GM21619 (cell line): ENCODE measurements around the gene CDH8.

Source experiments
- ATAC-seq: cut with Tn5 transposase; IDR thresholded peaks from one replicate; pipeline ENCODE4 v1.9.1; 2021; ENCODE audit not compliant: unreplicated experiment

Gene CDH8

DNA sequence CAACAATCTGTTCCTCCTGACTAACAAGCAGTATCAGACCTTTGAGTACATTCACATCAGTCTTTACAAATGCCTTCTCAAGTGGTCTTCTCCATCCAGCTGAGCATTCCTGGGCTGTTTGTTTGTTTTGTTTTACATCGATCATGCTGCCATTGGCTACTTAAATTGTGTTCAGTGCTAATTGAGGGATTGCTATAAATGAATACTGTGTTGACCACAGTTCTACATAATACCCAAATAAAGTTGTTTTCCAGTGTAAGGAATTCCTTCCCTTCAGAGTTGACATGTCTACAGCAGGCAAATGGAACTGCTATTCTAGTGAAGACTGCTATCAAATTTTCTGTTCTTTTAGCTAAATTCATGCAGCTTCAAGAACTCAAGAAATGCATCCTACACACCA lies 3.2 kb downstream of the CDH8 start:
- no peak for ATAC-seq

DNA sequence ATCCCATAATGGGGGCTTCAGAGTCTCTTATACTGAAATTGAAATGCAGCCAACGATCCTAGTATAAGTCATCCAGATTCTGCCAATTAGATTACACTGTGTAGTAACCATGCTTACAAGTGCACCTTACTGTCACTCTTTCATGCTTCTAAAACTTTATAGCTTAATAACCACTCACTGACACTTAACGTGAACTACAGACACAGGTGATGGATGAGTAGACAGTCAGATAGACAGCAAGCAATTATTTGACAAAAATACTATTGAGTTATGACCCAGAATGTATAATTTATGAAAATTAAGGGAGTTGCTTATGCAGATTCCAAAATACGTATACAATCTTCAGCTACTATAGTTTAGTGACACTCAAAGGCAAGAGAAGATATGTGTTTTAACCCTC lies 6.3 kb downstream of the CDH8 start:
- no peak for ATAC-seq

GRCh38 chr16:62022688-62023087 lies 13.6 kb downstream of the CDH8 start:
- ATAC-seq: no peak

GRCh38 chr16:62021161-62021581 lies 15.1 kb downstream of the CDH8 start:
- no peak for ATAC-seq

DNA sequence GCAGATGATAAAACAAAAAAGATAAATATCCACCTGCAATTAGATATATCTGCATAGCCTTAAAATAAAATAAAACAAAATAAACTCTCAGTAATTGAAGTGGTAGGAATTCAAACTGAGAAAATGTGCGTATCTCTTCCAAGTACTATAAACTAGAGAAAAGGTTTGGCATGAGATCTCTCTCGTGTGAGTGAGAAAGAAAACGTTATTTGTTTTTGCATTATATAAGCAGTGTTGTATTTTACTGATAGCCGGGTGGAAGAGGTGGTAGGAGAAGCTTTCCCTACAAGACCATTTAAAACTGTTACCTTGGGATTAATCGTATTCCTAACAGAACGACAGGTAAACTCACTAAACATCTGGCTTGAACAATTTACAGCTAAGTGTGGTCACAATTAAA lies 15.6 kb downstream of the CDH8 start:
- ATAC-seq: no peak

DNA sequence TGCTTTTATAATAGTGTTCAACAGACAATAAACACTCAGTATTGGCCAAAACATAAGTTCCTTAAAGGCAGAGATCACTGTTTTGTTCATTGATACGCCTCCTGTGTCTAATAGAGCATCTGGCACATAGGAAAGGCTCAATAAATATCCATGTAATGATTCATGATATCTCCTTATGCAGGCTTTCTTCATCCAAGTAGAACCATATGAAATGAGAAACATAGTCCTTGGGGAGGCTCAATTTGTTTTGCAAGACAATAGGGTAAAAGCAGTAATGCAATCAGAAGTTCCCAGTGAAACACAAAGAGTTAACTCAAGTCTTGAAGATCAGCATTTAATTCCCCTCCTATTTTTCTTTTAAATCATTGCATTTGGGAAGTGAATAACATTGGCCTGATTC lies 16.4 kb downstream of the CDH8 start:
- no peak for ATAC-seq

DNA sequence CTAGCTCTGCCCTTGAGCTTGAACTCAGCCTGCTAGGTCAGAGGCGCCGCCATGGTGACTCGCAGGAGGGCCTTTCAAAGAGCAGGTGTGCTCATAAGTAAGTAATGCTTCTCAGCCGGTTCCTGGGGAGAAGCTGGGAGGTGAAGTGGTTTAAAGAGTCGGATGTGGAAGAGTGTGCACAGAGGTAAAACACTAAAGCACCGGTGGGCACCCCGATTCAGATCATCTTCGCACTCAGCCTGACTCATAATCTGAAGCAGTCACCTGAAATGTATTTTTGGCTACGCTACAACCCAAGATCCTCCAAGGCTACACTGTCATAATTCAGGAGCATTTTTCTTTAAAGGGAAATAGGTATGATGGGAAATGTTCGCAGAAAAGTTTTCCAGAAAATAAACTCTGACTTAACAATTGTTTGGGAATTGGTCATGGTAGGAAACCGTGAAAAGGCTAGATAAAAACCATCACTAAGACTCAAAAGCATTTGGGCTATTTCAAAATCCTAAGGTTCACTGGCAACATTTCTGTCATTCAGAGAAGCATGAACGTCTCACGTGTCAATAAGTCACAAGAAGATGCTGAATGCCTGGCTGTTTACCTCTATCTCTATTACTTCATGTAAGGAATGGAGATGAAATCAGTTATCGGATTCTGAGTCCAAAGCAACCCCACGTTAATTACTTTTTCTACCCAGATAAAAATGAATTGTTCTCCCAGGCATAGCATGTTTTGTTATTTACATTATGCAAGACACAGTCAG lies 17.8 kb downstream of the CDH8 start:
- ATAC-seq: no peak

- no peak for ATAC-seq
Measured at GRCh38 chr16:62014319-62014923, 21.8 kb downstream of the CDH8 start.

DNA sequence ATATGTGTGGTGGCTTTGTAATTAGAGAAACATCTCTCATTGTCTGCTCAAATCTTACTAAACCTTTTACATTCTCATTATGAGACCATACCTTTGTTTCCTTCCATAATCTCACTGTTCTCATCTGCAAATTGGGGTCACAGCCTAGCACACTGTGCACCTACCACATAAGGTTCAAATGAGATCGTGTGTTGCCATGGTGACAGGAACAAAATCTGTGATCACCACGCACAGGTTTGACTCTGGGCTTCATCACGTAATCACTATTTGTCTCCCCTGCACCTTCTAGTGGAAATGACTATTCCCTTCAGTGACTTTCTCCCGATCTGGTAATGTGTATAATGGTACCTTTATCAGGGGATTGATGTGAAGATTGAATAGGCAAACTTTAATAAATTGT lies 26.1 kb downstream of the CDH8 start:
- no peak for ATAC-seq

DNA sequence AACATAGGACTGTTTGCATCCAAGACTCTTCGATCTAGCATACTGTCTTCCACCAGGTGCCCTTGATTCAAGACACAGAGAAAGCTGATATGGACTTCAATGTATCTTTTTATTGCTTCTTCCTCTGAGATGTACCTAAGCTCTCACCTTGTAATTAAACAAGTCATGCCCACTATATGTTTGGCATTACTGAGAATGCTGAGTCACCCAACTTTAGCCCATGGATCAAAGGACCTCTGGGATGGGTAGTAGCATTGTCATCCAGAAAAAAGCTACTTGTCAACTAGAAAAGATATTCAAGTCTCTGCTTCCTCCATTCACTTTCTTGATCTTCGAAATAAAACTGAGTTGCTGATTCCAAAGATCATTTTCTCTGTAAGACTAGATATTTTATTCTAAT lies 37.8 kb downstream of the CDH8 start:
- no peak for ATAC-seq

DNA sequence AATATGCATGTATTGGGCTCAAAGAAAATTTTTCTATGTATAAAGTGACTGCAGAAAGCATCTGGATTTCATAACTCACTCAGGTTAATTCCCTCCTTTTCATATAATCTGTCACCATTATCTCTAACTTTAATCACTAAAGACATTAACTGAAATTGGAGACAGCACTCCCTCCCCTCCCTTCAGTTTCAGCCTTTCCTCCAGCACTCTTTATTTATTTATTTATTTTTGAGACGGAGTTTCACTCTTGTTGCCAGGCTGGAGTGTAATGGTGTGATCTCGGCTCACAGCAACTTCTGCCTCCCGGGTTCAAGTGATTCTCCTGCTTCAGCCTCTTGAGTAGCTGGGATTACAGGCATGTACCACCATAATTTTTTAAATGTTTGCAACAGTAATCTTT lies 43.1 kb downstream of the CDH8 start:
- no peak for ATAC-seq

DNA sequence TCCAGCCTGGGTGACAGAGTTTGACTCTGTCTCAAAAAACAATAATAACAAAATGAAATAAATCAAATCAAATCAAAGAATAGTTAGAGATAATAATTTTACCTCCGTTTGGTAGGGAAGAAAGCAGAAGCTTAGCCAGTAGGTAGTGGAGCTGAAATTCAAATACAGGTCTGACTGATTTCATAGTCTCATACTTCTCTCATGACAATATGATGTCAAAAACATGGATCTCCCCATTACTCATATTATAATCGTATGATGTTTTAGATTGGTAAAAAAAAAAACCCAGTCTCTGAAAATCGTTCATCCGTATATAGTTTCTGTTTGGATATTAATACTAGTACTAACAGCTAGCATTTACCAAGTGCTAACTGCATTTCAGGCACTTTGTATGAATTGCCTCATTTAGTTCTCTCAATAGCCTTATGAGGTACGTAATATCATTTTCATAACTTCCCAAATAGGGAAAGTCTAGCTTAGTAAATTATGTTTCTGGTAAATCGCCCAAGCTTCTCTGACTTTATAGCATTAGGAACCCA lies 48.7 kb downstream of the CDH8 start:
- no peak for ATAC-seq

DNA sequence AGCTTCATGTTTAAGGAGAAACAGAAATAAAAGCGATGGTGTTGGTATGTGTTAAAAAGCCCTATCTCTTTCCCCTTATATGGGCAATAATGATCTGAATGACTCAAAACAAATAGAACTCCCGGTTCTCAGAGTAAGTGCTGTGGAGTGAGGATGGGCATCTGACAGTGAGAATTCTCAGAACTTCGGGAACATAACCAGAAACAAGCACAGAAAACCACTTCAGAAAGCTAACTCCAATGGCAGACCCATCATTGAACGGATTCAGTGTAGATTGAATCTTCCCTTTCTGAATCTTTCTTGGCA lies 67.2 kb downstream of the CDH8 start:
- no peak for ATAC-seq

- ATAC-seq: no peak
Measured at GRCh38 chr16:61968242-61969076, 67.8 kb downstream of the CDH8 start.

GRCh38 chr16:61957075-61957855 lies 79.0 kb downstream of the CDH8 start:
- ATAC-seq: no peak

- no peak for ATAC-seq
Measured at GRCh38 chr16:61952841-61953240, 83.4 kb downstream of the CDH8 start.

GRCh38 chr16:61948414-61948813 lies 87.8 kb downstream of the CDH8 start:
- ATAC-seq: no peak

GRCh38 chr16:61946019-61946418 lies 90.2 kb downstream of the CDH8 start:
- ATAC-seq: no peak

DNA sequence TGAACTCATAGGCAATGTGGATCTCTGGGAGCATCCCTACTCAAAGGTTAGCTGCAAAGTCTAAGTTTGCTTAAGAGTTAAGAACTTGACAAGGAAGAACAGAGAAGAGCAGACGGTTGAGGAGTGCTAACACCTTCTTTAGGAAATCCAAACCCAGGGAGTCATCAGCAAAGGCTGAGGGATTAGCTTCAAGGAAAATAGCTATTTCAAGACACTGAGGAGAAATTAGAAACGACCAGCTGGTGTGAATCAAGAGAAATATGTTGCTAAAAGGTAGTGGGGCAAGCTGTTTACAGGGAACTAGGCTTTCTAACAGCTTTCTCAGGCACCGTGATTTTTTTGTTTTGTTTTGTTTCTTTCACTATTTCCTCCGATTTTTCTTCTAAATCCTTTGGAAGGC lies 90.7 kb downstream of the CDH8 start:
- ATAC-seq: no peak

DNA sequence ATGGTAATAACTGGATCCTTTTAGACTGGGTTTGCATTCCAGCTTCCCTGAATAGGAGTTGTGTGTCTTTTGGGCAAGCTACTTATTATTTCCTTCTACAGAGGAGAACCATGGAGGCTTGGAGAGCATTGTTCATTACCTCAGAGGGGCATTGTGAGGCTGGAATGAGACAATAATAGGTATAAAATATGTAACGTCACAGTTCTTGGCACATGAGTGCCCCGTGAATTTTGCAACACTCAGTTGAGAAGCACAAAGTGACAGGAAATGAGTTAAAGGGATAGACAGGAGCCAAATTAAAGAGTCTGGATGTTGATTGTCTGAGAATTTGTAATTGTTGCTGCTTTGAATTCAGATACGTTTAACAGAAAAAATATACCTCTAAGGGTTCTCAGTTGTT lies 92.2 kb downstream of the CDH8 start:
- ATAC-seq: no peak

DNA sequence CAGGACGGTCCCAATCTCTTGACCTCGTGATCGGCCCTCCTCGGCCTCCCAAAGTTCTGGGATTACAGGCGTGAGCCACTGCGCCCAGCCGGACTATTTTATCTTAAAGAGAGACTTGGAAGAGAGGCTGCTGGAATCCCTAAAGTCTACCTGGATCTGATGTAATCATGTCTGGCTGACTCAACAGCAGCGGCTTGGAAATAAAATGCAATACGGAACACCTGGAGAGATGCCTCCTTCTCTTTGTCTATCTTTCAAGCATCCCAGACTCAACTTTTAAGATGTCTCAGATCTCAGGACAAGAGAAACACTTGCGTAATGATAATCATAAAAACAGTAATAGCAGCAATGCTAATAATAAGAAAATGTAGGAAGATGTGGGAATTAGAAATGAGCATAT lies 95.6 kb downstream of the CDH8 start:
- no peak for ATAC-seq
